ENCODE data around the gene EFCAB6.

EFCAB6 gene

DNA sequence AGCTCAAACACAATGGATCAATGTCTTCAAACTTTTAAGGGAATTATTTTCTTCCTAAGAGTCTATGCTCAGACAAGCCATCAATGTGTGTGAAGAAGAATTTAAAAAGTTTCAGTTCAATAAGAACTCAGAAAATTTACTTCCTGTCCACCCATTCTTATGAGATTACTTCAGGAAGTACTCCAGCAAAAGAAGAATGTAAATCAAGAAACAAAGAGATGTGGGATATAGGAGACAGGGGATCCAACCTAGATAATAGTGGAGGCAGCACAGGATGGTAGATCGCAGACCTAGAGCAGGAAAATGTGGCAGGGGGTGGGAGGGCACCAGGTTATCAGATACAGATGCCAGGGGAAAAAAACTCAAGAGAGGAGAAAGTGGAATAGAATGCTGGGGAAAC lies 229.7 kb downstream of the EFCAB6 start:
- TF ChIP-seq, protein P1, sequence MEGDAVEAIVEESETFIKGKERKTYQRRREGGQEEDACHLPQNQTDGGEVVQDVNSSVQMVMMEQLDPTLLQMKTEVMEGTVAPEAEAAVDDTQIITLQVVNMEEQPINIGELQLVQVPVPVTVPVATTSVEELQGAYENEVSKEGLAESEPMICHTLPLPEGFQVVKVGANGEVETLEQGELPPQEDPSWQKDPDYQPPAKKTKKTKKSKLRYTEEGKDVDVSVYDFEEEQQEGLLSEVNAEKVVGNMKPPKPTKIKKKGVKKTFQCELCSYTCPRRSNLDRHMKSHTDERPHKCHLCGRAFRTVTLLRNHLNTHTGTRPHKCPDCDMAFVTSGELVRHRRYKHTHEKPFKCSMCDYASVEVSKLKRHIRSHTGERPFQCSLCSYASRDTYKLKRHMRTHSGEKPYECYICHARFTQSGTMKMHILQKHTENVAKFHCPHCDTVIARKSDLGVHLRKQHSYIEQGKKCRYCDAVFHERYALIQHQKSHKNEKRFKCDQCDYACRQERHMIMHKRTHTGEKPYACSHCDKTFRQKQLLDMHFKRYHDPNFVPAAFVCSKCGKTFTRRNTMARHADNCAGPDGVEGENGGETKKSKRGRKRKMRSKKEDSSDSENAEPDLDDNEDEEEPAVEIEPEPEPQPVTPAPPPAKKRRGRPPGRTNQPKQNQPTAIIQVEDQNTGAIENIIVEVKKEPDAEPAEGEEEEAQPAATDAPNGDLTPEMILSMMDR (IDR thresholded peaks at IDR 0.05; ENCODE audit: borderline replicate concordance, control extremely low read depth, extremely low read depth, insufficient read depth, missing control alignments), result no peak
- in situ Hi-C loops (cut with MboI; ENCODE audit: low sequenced_read_pairs, unreplicated experiment), result no loop called here
- DNase-seq (ENCODE audit: low spot score), result no peak

DNA sequence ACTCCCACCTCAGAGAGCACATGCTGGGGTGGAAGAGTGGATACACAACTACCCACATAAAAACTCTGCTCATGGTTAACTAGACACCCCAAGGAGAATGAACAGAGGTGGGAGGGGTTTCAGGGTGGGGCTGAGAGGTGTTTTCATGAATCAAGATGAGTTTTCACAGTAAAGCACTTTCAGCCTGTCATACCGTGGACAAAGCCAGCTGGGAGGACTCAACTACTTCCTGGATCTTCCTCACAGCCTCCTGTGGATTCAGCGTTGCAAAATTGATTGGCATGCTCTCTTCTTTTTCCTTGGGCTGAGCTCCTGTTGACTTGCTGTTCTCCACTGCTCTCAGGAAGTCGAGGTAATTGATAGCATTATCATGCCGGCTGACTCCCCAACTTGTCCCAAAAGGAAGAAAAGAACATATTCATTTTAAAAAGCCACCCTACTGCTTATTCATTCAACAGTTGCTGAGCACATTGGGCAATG lies 231.8 kb downstream of the EFCAB6 start:
- TF ChIP-seq, protein P1 (IDR thresholded peaks at IDR 0.05; ENCODE audit: borderline replicate concordance, control extremely low read depth, extremely low read depth, insufficient read depth, missing control alignments), result no peak
- in situ Hi-C loops (cut with MboI; ENCODE audit: low sequenced_read_pairs, unreplicated experiment), result no loop called here
- no peak for DNase-seq (ENCODE audit: low spot score)

DNA sequence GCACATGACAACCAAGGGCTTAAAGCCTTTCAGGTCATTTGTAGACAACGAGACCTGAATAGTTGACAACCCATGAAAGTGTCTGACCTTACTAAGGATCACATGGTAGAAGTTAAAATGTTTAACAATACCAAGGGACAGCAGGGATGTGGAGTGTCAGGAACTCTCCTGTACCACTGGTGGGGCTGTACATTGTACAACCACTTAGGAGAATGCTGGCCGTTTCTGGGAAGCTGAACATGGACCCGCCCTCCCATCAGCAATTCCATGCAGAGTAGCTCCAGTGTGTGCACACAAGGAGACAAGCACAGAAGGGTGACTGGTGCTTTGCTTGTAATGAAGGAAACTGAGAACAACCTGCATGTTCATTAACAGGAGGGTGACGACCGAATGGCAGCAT lies 237.4 kb downstream of the EFCAB6 start:
- in situ Hi-C loops (cut with MboI; ENCODE audit: low sequenced_read_pairs, unreplicated experiment), result no loop called here
- no peak for DNase-seq (ENCODE audit: low spot score)
- TF ChIP-seq, protein P1 (IDR thresholded peaks at IDR 0.05; ENCODE audit: borderline replicate concordance, control extremely low read depth, extremely low read depth, insufficient read depth, missing control alignments), result no peak

DNA sequence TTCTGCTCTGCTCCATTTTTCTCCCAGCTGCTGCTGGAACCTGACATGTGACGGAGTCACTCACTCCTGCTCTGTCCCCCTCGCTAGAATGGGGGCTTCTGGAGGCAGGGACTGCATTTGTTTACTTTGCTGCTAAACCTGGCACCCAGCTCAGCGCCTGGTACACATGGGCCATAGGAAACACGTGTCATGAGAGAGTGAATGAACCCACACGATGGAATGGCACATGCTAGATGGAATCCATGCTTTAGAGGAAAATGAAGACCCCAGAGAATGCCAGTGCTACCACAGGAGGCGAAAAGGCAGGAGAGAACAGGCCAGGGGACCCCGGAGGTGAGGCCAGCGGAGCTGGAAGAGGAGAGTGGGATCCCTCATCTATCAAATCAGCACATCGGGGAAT lies 239.4 kb downstream of the EFCAB6 start:
- in situ Hi-C loops (cut with MboI; ENCODE audit: low sequenced_read_pairs, unreplicated experiment), result no loop called here
- DNase-seq (ENCODE audit: low spot score), result no peak
- TF ChIP-seq, protein P1 (IDR thresholded peaks at IDR 0.05; ENCODE audit: borderline replicate concordance, control extremely low read depth, extremely low read depth, insufficient read depth, missing control alignments), result no peak

DNA sequence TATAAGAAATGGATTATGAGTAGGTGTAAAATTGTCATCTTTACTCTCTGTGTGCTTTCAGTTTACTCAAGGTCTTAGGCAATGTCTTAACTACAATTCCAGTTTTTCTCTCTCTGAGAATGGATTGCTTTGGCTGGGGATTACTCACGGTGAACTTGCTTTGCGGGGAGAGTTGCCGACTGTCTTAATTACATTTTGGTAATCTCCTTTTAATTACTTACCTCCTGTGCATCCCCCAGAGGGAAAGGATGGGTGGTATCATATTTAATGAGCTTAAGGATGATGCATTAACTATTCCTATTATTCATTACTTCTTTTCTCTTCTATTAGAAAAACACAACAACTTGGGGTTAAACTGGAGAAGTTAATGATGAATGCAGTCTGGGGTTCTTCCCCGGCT lies 240.9 kb downstream of the EFCAB6 start:
- in situ Hi-C loops (cut with MboI; ENCODE audit: low sequenced_read_pairs, unreplicated experiment), result no loop called here
- TF ChIP-seq, protein P1 (IDR thresholded peaks at IDR 0.05; ENCODE audit: borderline replicate concordance, control extremely low read depth, extremely low read depth, insufficient read depth, missing control alignments), result no peak
- DNase-seq (ENCODE audit: low spot score), result no peak

DNA sequence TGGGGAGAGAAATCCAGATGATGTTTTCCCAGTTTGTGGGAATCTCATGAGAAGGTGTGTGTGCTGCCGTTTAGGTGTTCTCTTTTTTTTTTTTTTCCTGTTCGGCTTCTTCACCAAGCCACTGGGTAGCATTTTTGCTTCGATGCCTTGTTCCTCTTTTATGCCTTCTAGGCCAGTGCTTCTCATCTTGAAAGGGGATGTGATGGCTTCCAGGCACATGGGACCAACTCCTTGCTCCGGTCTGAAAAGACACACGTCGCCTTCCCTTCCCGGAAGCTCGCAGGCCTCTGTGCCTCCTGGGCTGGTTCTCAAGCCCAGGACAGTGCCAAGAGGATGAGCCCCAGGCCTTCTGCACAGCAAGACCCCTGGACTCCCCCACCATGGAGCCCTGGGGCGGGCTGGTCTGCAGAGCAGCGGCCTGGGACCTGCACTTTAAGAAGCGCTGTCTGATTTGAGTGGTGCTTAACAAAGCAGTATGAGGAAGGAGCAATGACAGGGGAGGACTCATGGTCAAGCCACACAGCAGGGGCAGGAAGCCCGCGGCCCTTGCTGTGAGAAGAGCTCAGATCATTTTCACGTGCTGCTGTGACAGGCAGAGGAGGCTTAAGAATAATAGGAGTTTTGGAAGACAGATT lies 241.5 kb downstream of the EFCAB6 start:
- DNase-seq (ENCODE audit: low spot score), result no peak
- TF ChIP-seq, protein P1 (IDR thresholded peaks at IDR 0.05; ENCODE audit: borderline replicate concordance, control extremely low read depth, extremely low read depth, insufficient read depth, missing control alignments), result no peak
- in situ Hi-C loops (cut with MboI; ENCODE audit: low sequenced_read_pairs, unreplicated experiment), result no loop called here
